GM12874 (cell line): Measurements from ENCODE around the gene CFDP1.

ENCODE experiments used
- TF ChIP-seq, protein P1 (sequence below): IDR thresholded peaks from 2 replicates; pipeline ENCODE4 v1.5.1; 2011; ENCODE audit warnings: low read depth, mild to moderate bottlenecking, control low read depth, low read length, moderate library complexity; ENCODE audit not compliant: insufficient read depth

CFDP1 gene

DNA sequence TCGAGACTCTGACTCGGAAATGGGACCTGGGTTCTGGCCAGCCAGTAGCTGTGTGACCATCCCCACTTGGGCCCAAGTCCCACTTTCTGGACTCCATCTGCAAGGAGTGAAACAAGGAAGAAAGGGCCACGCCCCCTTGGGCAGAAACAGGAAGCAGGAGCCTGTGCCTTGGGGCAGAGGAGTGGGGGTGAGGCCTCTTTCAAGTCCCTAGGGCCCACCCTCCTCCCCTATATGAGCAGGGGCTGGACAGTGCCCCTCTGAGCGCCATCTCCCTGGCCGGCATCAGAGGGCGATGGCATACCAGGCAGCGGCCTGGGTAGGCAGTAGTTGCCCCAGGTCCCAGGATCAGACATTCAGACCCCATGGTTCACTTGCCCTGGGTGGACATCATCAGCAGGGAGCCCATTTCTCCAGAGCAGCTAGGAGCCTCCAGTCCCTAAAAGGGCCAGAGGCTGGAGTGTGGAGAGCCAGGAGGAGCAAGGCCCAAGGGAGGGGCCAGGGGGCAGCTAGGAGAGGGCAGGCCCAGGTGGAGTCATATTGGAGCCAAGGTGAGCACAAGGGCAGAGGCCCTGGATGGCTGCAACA is 189.0 kb downstream of the CFDP1 start:
- TF ChIP-seq, protein P1, sequence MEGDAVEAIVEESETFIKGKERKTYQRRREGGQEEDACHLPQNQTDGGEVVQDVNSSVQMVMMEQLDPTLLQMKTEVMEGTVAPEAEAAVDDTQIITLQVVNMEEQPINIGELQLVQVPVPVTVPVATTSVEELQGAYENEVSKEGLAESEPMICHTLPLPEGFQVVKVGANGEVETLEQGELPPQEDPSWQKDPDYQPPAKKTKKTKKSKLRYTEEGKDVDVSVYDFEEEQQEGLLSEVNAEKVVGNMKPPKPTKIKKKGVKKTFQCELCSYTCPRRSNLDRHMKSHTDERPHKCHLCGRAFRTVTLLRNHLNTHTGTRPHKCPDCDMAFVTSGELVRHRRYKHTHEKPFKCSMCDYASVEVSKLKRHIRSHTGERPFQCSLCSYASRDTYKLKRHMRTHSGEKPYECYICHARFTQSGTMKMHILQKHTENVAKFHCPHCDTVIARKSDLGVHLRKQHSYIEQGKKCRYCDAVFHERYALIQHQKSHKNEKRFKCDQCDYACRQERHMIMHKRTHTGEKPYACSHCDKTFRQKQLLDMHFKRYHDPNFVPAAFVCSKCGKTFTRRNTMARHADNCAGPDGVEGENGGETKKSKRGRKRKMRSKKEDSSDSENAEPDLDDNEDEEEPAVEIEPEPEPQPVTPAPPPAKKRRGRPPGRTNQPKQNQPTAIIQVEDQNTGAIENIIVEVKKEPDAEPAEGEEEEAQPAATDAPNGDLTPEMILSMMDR: no peak
